HepG2 (cell line): ENCODE results near the gene FAR1. TPM values are rescaled to one million over a fixed set of nuclear protein-coding genes. Genes with fewer than 3 reads are reported as not detected.

Experiments
- ATAC-seq: fragments of 200-7000 bp; cut with Tn5 transposase; 3 replicates; pipeline ENCODE4 v1.9.1; 2020; ENCODE audit warnings: mild to moderate bottlenecking, moderate library complexity
- BruUV-seq: library from RNA; stranded (reverse); fragments of 400-500 nt; replicated peaks from 2 replicates; lab custom pipeline; 2021; lab: Mats Ljungman, UMichigan
- CTCF ChIA-PET: fragments of 300-600 bp; formaldehyde crosslinking; extraction: SDS; loops from one replicate; lab custom pipeline; 2021; ENCODE audit warnings: low total read pairs, inconsistent platforms, low intra/inter-chr PET ratio; lab: Yijun Ruan, JAX
- POLR2A ChIA-PET: fragments of 350-600 bp; sonication (Branson Sonifier 250); formaldehyde crosslinking; loops from one replicate; lab custom pipeline; 2020; ENCODE audit warnings: antibody characterized with exemption, inconsistent platforms; lab: Yijun Ruan, JAX
- DNase-seq: peaks from one replicate; pipeline ENCODE4 v3.0.0-alpha.2; 2015; ENCODE audit warnings: low spot score
- FAIRE-seq: peaks from 3 replicates; lab custom pipeline; 2011; peaks lifted over from hg19 to GRCh38; lab: Jason Lieb, UNC
- H2AFZ ChIP-seq: one replicate; pipeline ENCODE4 v1.6.1; 2011; ENCODE audit warnings: low read length, inconsistent platforms
- H3K27ac ChIP-seq: fragments of 300-600 bp; 3 replicates; pipeline ENCODE4 v1.8.0; 2011; ENCODE audit warnings: mixed run types, mild to moderate bottlenecking, mixed read lengths, low read length, inconsistent platforms; ENCODE audit not compliant: insufficient read depth; ENCODE audit errors: extremely low read length
- H3K27me3 ChIP-seq, 2 experiments: fragments of 200-600 bp in 1 of 2; 2 replicates in 1 of 2; 3 replicates in 1 of 2; pipeline versions ENCODE4 v1.6.0 to v1.8.0; 2011; ENCODE audit warnings: low read length in 2 of 2, mild to moderate bottlenecking in 2 of 2, moderate library complexity in 2 of 2, inconsistent platforms in 1 of 2; ENCODE audit not compliant: insufficient read depth in 2 of 2, control insufficient read depth in 1 of 2
- H3K36me3 ChIP-seq, 2 experiments: fragments of 200-600 bp in 1 of 2; replicated peaks in 1 of 2; 2 replicates in 1 of 2; 3 replicates in 1 of 2; pipeline versions ENCODE4 v1.5.1 to v1.8.0; 2011; ENCODE audit warnings: low read length in 2 of 2, inconsistent platforms in 1 of 2; ENCODE audit not compliant: insufficient read depth in 2 of 2, control insufficient read depth in 1 of 2
- H3K4me1 ChIP-seq: 2 replicates; pipeline ENCODE4 v1.5.1; 2012; ENCODE audit warnings: low read length, inconsistent platforms; ENCODE audit not compliant: insufficient read depth
- H3K4me2 ChIP-seq: 2 replicates; pipeline ENCODE4 v1.6.0; 2011; ENCODE audit warnings: low read depth, low read length, inconsistent platforms
- H3K4me3 ChIP-seq, 3 experiments: fragments of 200-600 bp in 1 of 3; sonication (generic), shearing (Covaris generic) in 1 of 3; replicated peaks in 1 of 3; 2 replicates each; pipeline ENCODE4 v1.5.1; 2011 to 2016; ENCODE audit warnings: low read length in 3 of 3, inconsistent platforms in 2 of 3, low read depth in 2 of 3, mild to moderate bottlenecking in 2 of 3, control low read depth in 1 of 3, mixed read lengths in 1 of 3; ENCODE audit not compliant: insufficient read depth in 1 of 3
- H3K79me2 ChIP-seq: one replicate; pipeline ENCODE4 v1.6.1; 2011; ENCODE audit warnings: low read length, inconsistent platforms; ENCODE audit not compliant: insufficient read depth
- H3K9ac ChIP-seq: 2 replicates; pipeline ENCODE4 v1.6.0; 2011; ENCODE audit warnings: mild to moderate bottlenecking, low read depth, low read length, inconsistent platforms; ENCODE audit not compliant: insufficient read depth
- H3K9me3 ChIP-seq: 2 replicates; pipeline ENCODE4 v1.5.1; 2012; ENCODE audit warnings: mild to moderate bottlenecking, low read length
- H4K20me1 ChIP-seq: 2 replicates; pipeline ENCODE4 v1.6.0; 2011; ENCODE audit warnings: inconsistent platforms, mild to moderate bottlenecking, low read length, moderate library complexity; ENCODE audit not compliant: insufficient read depth
- CHD2 ChIP-seq: IDR thresholded peaks from 2 replicates; pipeline ENCODE4 v1.6.1; 2011; ENCODE audit warnings: low read depth, low read length, improper control_type of control experiment
- SSRP1 ChIP-seq: IDR thresholded peaks from 2 replicates; pipeline ENCODE4 v1.6.1; 2016; ENCODE audit warnings: control low read depth
- TOE1 ChIP-seq: sonication (generic); formaldehyde crosslinking; IDR thresholded peaks from 2 replicates; pipeline ENCODE4 v1.4.0; 2020; ENCODE audit warnings: mild to moderate bottlenecking, missing genetic modification reagents
- ZFP82 ChIP-seq: sonication (generic); formaldehyde crosslinking; IDR thresholded peaks from 2 replicates; pipeline ENCODE4 v1.5.1; 2020; ENCODE audit warnings: mild to moderate bottlenecking, missing genetic modification reagents, borderline replicate concordance
- ZNF275 ChIP-seq: sonication (generic); formaldehyde crosslinking; IDR thresholded peaks from 2 replicates; pipeline ENCODE4 v1.8.0; 2022; ENCODE audit warnings: missing genetic modification reagents, mild to moderate bottlenecking, inconsistent platforms, borderline replicate concordance
- ZNF331 ChIP-seq: sonication (generic); formaldehyde crosslinking; IDR thresholded peaks from 2 replicates; pipeline ENCODE4 v1.4.0; 2020; ENCODE audit warnings: missing genetic modification reagents
- ZNF383 ChIP-seq: sonication (generic); formaldehyde crosslinking; IDR thresholded peaks from 2 replicates; pipeline ENCODE4 v1.4.0; 2020; ENCODE audit warnings: missing genetic modification reagents, mild to moderate bottlenecking, borderline replicate concordance
- ZNF496 ChIP-seq: sonication (generic); formaldehyde crosslinking; IDR thresholded peaks from 2 replicates; pipeline ENCODE4 v1.8.1; 2023; ENCODE audit warnings: mild to moderate bottlenecking, moderate library complexity, missing genetic modification reagents; ENCODE audit not compliant: insufficient replicate concordance
- WGBS: methylation state at CpG from one replicate; pipeline ENCODE4 v1.1.6; 2017; ENCODE audit warnings: low lambda C conversion rate; 5-methylcytosine and 5-hydroxymethylcytosine counted together
- in situ Hi-C: cut with HindIII; loops from 2 replicates; pipeline ENCODE4 v1.10.0; 2017; ENCODE audit warnings: low pct_unique_long_range_greater_than_20kb; ENCODE audit not compliant: extremely low pct_ligation_motif_present
- intact Hi-C: fragments of 100-400 bp; cut with micrococcal nuclease; formaldehyde crosslinking; loops from one replicate; pipeline ENCODE4 v1.10.0; 2022; ENCODE audit not compliant: unreplicated experiment
- polyA plus RNA-seq, 8 experiments: library from polyadenylated mRNA; depleted of rRNA in 3 of 8; stranded (reverse) in 7 of 8; unstranded in 1 of 8; fragments of >200 nt; fragmentation: Illumina TruSeq in 4 of 8; extraction: Trizol in 4 of 8; gene quantifications; 2 replicates each; pipeline versions ENCODE4 v1.2.1 to v1.2.3, GENCODE V29; 2011 to 2016; ENCODE audit warnings: low read depth in 4 of 8, missing spikeins in 1 of 8, mixed read lengths in 1 of 8; ENCODE audit not compliant: insufficient read depth in 1 of 8
- total RNA-seq, 5 experiments: library from RNA; depleted of rRNA; stranded (reverse); fragments of >200 nt; fragmentation: Illumina TruSeq; extraction: Trizol; gene quantifications; 2 replicates each; pipeline ENCODE4 v1.2.3, GENCODE V29; 2016; ENCODE audit warnings: low read depth in 1 of 5

FAR1 gene
- total and polyA plus RNA-seq, 2 of the 13 experiments (the other 11 are each of a cell fraction or from before 2014, with no cell fraction given), result 0.40 to 0.95 TPM

- Histone ChIP-seq H3K9ac (no peak overlapping the region), H3K79me2 (no peaks in the 10 kb centered on the region), H3K27me3 (no peaks in the 10 kb centered on the region), H3K27ac (no peak overlapping the region), H4K20me1 (no peaks in the 10 kb centered on the region), H3K36me3 (no peaks in the 10 kb centered on the region), H2AFZ (no peak overlapping the region), H3K4me2 (no peak overlapping the region), H3K4me3 (no peak overlapping the region), H3K4me1 (no peaks in the 10 kb centered on the region), H3K9me3 (no peaks in the 10 kb centered on the region)
- TF ChIP-seq ZNF331 (CRISPR knock-in tag), result no peak
- ChIA-PET POLR2A (no interaction called here), CTCF (no interaction called here)
- no TSS peak for BruUV-seq
- no peak for DNase-seq
- intact Hi-C loops, result no loop called here
- in situ Hi-C loops, result no loop called here
- no peak for FAIRE-seq
- no peak for ATAC-seq
These were observed 59.6 kb downstream of the FAR1 start for GRCh38 chr11:13728076-13728475.

- ATAC-seq, result no peak
- no peak overlapping the region for H2AFZ ChIP-seq
- 0% methylated on average over 3 of the region's 3 CpGs for WGBS
- H3K79me2 ChIP-seq, result no peaks in the 10 kb centered on the region
- ChIA-PET CTCF (no interaction called here), POLR2A (no interaction called here)
- no peak for FAIRE-seq
- H3K4me2 ChIP-seq, result no peak overlapping the region
- no peaks in the 10 kb centered on the region for H3K9me3 ChIP-seq
- H4K20me1 ChIP-seq, result no peaks in the 10 kb centered on the region
- no TSS peak for BruUV-seq
- no peak overlapping the region for H3K9ac ChIP-seq
- intact Hi-C loops, result no loop called here
- H3K4me1 ChIP-seq, result no peaks in the 10 kb centered on the region
- 0 out of 5 replicates have a peak, but pooled peaks cover 0 to 1% of the 10 kb centered on the region in 2 experiments for H3K27me3 ChIP-seq
- H3K36me3 ChIP-seq, result no peaks in the 10 kb centered on the region
- H3K27ac ChIP-seq, result no peak overlapping the region
- H3K4me3 ChIP-seq, result no peak overlapping the region
- no peak for DNase-seq
- in situ Hi-C loops, result no loop called here
- TF ChIP-seq ZFP82 (CRISPR knock-in tag) (no peak), TOE1 (CRISPR knock-in tag) (no peak), ZNF383 (CRISPR knock-in tag) (no peak), ZNF275 (no peak), SSRP1 (CRISPR knock-in tag) (no peak), ZNF496 (CRISPR knock-in tag) (no peak), CHD2 (no peak)
These were observed 66.1 kb downstream of the FAR1 start for GRCh38 chr11:13734530-13734929.
